OCI-LY3 (cell line): Measurements from ENCODE around the gene TNK1.

ENCODE experiments used
- H2AFZ ChIP-seq: fragments of 200-600, 300-600 bp; shearing (Covaris generic); 2 replicates; pipeline ENCODE4 v1.6.0; 2014; ENCODE audit warnings: antibody characterized with exemption, low read depth, low read length
- H3K27ac ChIP-seq: fragments of 200-600, 300-600 bp; sonication (generic); 2 replicates; pipeline ENCODE4 v1.5.1; 2014; ENCODE audit warnings: mild to moderate bottlenecking, low read length, moderate library complexity, mixed read lengths
- H3K27me3 ChIP-seq: fragments of 200-600, 300-600 bp; sonication (generic); 2 replicates; pipeline ENCODE4 v1.6.1; 2014; ENCODE audit warnings: low read depth, low read length, mixed read lengths
- H3K36me3 ChIP-seq: fragments of 200-600, 300-600 bp; sonication (generic); replicated peaks from 2 replicates; pipeline ENCODE3; 2014; ENCODE audit warnings: low read depth, low read length, mixed read lengths
- H3K4me1 ChIP-seq: fragments of 300-600, 200-600 bp; sonication (generic); 2 replicates; pipeline ENCODE4 v1.6.1; 2014; ENCODE audit warnings: low read length, mixed read lengths
- H3K4me2 ChIP-seq: fragments of 200-600, 300-600 bp; sonication (generic); 2 replicates; pipeline ENCODE4 v1.6.1; 2014; ENCODE audit warnings: low read length, mixed read lengths
- H3K4me3 ChIP-seq: fragments of 300-600, 200-600 bp; sonication (generic); 2 replicates; pipeline ENCODE4 v1.5.1; 2014; ENCODE audit warnings: antibody characterized with exemption, mild to moderate bottlenecking, low read length, moderate library complexity
- H3K79me2 ChIP-seq: fragments of 300-600, 200-600 bp; shearing (Covaris generic); 2 replicates; pipeline ENCODE4 v1.6.1; 2014; ENCODE audit warnings: mild to moderate bottlenecking, low read length, mixed read lengths
- H3K9ac ChIP-seq: fragments of 300-600, 200-600 bp; shearing (Covaris generic); 2 replicates; pipeline ENCODE4 v1.6.0; 2014; ENCODE audit warnings: mild to moderate bottlenecking, low read length, moderate library complexity
- H3K9me3 ChIP-seq: fragments of 200-600, 300-600 bp; shearing (Covaris generic); 2 replicates; pipeline ENCODE4 v1.6.1; 2014; ENCODE audit warnings: low read length, mixed read lengths; ENCODE audit not compliant: insufficient read depth
- H4K20me1 ChIP-seq: fragments of 200-600, 300-600 bp; sonication (generic); 2 replicates; pipeline ENCODE4 v1.6.1; 2016; ENCODE audit warnings: low read length, mixed read lengths; ENCODE audit not compliant: insufficient read depth
- EZH2phosphoT487 ChIP-seq: fragments of 200-600 bp; shearing (Covaris generic); IDR thresholded peaks from 2 replicates; pipeline ENCODE4 v1.6.1; 2018; ENCODE audit warnings: antibody characterized with exemption, mixed run types, low read depth
- TF ChIP-seq, protein P1 (sequence below): fragments of 200-600, 300-600 bp; sonication (generic); IDR thresholded peaks from 2 replicates; pipeline ENCODE4 v1.5.1; 2014; ENCODE audit warnings: antibody characterized with exemption, low read length, low read depth

TNK1 gene

DNA sequence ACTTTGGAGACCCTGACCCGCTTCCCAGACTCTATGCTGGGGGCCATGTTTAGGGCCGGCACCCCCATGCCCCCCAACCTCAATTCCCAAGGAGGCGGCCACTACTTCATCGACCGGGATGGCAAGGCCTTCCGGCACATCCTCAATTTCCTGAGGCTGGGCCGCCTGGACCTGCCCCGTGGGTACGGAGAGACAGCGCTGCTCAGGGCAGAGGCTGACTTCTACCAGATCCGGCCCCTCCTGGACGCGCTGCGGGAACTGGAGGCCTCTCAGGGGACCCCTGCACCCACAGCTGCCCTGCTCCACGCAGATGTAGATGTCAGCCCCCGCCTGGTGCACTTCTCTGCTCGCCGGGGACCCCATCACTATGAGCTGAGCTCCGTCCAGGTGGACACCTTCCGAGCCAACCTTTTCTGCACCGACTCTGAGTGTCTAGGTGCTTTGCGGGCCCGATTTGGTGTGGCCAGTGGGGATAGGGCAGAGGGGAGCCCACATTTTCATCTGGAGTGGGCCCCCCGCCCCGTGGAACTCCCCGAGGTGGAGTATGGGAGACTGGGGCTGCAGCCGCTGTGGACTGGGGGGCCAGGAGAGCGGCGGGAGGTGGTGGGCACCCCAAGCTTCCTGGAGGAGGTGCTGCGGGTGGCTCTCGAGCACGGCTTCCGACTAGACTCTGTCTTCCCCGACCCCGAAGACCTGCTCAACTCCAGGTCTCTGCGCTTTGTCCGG is 27.8 kb upstream of the TNK1 start:
- H3K4me1 ChIP-seq = peaks cover 11% of the 10 kb centered on the region

DNA sequence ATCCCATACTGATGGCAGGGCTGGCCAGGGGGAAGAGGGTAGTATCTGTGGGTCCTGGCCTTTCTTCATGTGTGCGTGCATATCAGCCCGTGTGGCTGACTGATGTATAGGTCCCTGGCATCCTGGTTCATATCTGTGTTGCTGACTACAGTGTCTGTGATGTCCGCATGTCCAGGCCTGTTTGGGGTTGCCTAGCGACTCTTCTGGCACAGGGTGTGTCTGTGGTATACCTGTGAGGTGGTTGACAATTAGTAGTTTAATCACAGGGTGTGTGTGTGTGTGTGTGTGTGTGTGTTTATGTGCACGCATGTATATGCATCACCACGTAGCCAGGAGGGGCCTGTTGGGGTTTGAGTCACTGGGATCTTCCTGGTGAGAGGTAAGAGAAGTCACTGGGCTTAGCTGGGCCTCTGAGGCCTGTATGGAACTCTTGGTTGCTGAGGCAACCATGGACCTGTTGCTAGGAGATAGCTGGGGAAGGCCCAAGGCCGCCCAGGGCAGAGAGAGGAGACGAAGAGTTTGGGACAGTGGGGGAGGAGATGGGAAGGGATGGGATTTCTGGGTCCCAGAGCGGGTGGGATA is 26.5 kb upstream of the TNK1 start:
- Histone ChIP-seq H3K36me3 (no peaks in the 10 kb centered on the region), H3K79me2 (no peaks in the 10 kb centered on the region), H3K4me2 (no peak overlapping the region), H3K4me1 (peaks cover 11% of the 10 kb centered on the region), H2AFZ (no peak overlapping the region), H3K9me3 (no peaks in the 10 kb centered on the region), H3K27ac (no peak overlapping the region), H3K9ac (no peak overlapping the region), H3K4me3 (no peak overlapping the region), H3K27me3 (no peaks in the 10 kb centered on the region), H4K20me1 (no peaks in the 10 kb centered on the region)
- TF ChIP-seq, protein P1, sequence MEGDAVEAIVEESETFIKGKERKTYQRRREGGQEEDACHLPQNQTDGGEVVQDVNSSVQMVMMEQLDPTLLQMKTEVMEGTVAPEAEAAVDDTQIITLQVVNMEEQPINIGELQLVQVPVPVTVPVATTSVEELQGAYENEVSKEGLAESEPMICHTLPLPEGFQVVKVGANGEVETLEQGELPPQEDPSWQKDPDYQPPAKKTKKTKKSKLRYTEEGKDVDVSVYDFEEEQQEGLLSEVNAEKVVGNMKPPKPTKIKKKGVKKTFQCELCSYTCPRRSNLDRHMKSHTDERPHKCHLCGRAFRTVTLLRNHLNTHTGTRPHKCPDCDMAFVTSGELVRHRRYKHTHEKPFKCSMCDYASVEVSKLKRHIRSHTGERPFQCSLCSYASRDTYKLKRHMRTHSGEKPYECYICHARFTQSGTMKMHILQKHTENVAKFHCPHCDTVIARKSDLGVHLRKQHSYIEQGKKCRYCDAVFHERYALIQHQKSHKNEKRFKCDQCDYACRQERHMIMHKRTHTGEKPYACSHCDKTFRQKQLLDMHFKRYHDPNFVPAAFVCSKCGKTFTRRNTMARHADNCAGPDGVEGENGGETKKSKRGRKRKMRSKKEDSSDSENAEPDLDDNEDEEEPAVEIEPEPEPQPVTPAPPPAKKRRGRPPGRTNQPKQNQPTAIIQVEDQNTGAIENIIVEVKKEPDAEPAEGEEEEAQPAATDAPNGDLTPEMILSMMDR = no peak
- TF ChIP-seq EZH2phosphoT487 = no peak

More for the DNA sequence above, 27.8 kb upstream of the TNK1 start:
- no peak overlapping the region for H3K27ac ChIP-seq
- H3K79me2 ChIP-seq = no peaks in the 10 kb centered on the region
- H3K9me3 ChIP-seq = no peaks in the 10 kb centered on the region
- no peaks in the 10 kb centered on the region for H3K27me3 ChIP-seq
- H3K4me3 ChIP-seq = peak overlapping the region; percentile 91
- TF ChIP-seq EZH2phosphoT487 = no peak
- TF ChIP-seq, protein P1 = no peak
- H3K36me3 ChIP-seq = no peaks in the 10 kb centered on the region
- peak overlapping the region; percentile 84 for H3K4me2 ChIP-seq
- H2AFZ ChIP-seq = no peak overlapping the region
- no peaks in the 10 kb centered on the region for H4K20me1 ChIP-seq
- H3K9ac ChIP-seq = peak overlapping the region; percentile 86; the same call in 1 of the 2 replicates

DNA sequence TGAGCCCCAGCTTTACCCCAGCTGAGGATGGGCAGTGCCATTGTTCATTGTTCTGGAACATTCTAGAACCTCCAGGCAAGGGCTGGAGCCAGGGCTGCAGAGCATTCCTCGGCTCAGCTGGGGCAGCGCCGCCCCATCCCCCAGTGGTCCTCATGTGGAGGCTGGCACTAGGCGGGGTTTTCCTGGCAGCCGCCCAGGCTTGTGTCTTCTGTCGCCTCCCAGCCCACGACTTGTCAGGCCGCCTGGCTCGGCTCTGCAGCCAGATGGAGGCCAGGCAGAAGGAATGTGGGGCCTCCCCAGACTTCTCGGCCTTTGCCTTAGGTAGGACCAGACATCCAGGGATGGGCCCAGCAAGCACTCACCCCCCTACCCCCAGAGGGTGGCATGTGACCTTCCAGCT is 25.8 kb upstream of the TNK1 start, which contains the start of gene TMEM95:
Gene TMEM95, plus strand, starts transcription at position 104 of the 400 bp plus-strand sequence. Its CDS starts 49 bp downstream, at position 153.
- Histone ChIP-seq H3K27ac (no peak within 1 kb of the TSS), H3K4me2 (no peak within 1 kb of the TSS), H2AFZ (no peak within 1 kb of the TSS)

DNA sequence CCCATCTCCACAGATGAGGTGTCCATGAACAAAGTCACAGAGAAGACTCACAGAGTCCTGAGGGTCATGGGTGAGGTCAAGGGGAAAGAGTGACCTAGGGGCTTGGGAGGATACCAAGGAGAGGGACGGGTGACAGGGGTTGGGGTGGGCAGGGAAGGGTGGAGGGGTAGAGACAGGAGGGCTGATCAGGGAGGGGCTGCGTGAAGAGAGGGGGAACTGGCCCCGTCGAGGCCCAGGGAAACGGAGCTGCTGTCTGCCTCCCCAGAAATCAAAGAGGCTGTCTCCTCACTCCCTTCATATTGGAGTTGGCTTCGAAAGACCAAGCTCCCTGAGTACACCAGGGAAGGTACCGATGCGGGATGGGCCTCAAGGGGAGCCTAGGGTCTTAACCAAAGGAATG is 25.3 kb upstream of the TNK1 start:
- TF ChIP-seq, protein P1 = no peak
- TF ChIP-seq EZH2phosphoT487 = no peak
- H3K9me3 ChIP-seq = no peaks in the 10 kb centered on the region
- no peaks in the 10 kb centered on the region for H3K36me3 ChIP-seq
- no peak overlapping the region for H3K27ac ChIP-seq
- H3K79me2 ChIP-seq = no peaks in the 10 kb centered on the region
- no peak overlapping the region for H2AFZ ChIP-seq
- H3K4me2 ChIP-seq = no peak overlapping the region
- no peak overlapping the region for H3K9ac ChIP-seq
- no peak overlapping the region for H3K4me3 ChIP-seq
- peaks cover 11% of the 10 kb centered on the region for H3K4me1 ChIP-seq
- H4K20me1 ChIP-seq = no peaks in the 10 kb centered on the region
- no peaks in the 10 kb centered on the region for H3K27me3 ChIP-seq

More for the DNA sequence above, 25.8 kb upstream of the TNK1 start, which contains the start of gene TMEM95:
- TF ChIP-seq EZH2phosphoT487 = no peak
- TF ChIP-seq, protein P1 = no peak
- Histone ChIP-seq H3K27me3 (no peaks in the 10 kb centered on the region), H3K9ac (no peak within 1 kb of the TSS), H3K79me2 (no peaks in the 10 kb centered on the region), H3K4me1 (peaks cover 11% of the 10 kb centered on the region), H3K36me3 (no peaks in the 10 kb centered on the region), H3K4me3 (no peak within 1 kb of the TSS), H4K20me1 (no peaks in the 10 kb centered on the region), H3K9me3 (no peaks in the 10 kb centered on the region)
